Naive B cell (primary cell): ENCODE measurements around the gene RASGRF1. TPM values are rescaled to one million over a fixed set of nuclear protein-coding genes. Genes with fewer than 3 reads are reported as not detected.

Experiments
- ATAC-seq, 2 donors: fragments of 150-1000 bp; cut with Tn5 transposase; 2 replicates each; pipeline ENCODE4 v1.10.0; 2021; ENCODE audit warnings: low read depth in 2 of 2, mild to moderate bottlenecking in 2 of 2, moderate library complexity in 2 of 2
- DNase-seq: peaks from one replicate; pipeline ENCODE4 v3.0.0; 2022
- H3K27ac Mint-ChIP-seq, 6 donors: one replicate each; pipeline ENCODE4 v1.8.0; 2020 to 2022; ENCODE audit warnings: mild to moderate bottlenecking in 6 of 6, mixed read lengths in 6 of 6, moderate library complexity in 5 of 6, inconsistent platforms in 2 of 6
- H3K27me3 Mint-ChIP-seq, 3 donors: one replicate each; pipeline ENCODE4 v1.8.0; 2021 to 2022; ENCODE audit warnings: mixed read lengths in 3 of 3, mild to moderate bottlenecking in 1 of 3
- H3K36me3 Mint-ChIP-seq, 2 donors: one replicate each; pipeline ENCODE4 v1.8.0; 2020 to 2022; ENCODE audit warnings: mixed read lengths in 2 of 2, inconsistent platforms in 1 of 2, mild to moderate bottlenecking in 1 of 2
- H3K4me1 Mint-ChIP-seq, 3 donors: one replicate each; pipeline ENCODE4 v1.8.0; 2020 to 2022; ENCODE audit warnings: mixed read lengths in 3 of 3, inconsistent platforms in 1 of 3, mild to moderate bottlenecking in 1 of 3, moderate library complexity in 1 of 3
- H3K4me3 Mint-ChIP-seq, 8 donors: one replicate each; pipeline ENCODE4 v1.8.0; 2020 to 2022; ENCODE audit warnings: mild to moderate bottlenecking in 8 of 8, mixed read lengths in 8 of 8, moderate library complexity in 8 of 8, inconsistent platforms in 2 of 8
- H3K9me3 Mint-ChIP-seq, 7 donors: one replicate each; pipeline ENCODE4 v1.8.0; 2020 to 2022; ENCODE audit warnings: mixed read lengths in 7 of 7, mild to moderate bottlenecking in 5 of 7, inconsistent platforms in 2 of 7, moderate library complexity in 1 of 7
- polyA plus RNA-seq, 6 donors: library from polyadenylated mRNA; unstranded; fragments of 300-500 nt; fragmentation: Illumina TruSeq; gene quantifications; one replicate each; pipeline ENCODE4 v1.2.3, GENCODE V29; 2021; ENCODE audit warnings: low read depth in 6 of 6

RASGRF1 gene
- polyA plus RNA-seq, 6 donors from 2014 or later = 0.04 to 0.25 TPM; not detected in 4

GRCh38 chr15:79057050-79057449, 33.5 kb downstream of the RASGRF1 start:
- Mint-ChIP-seq H3K36me3 (peaks cover 0 to 3% of the 10 kb centered on the region in 2 donors), H3K27ac (no peak overlapping the region), H3K27me3 (peaks cover 21 to 49% (median 26%) of the 10 kb centered on the region in 3 donors), H3K4me3 (no peak overlapping the region), H3K4me1 (no peaks in the 10 kb centered on the region), H3K9me3 (peaks cover 0 to 4% (median 0%) of the 10 kb centered on the region in 7 donors)
- ATAC-seq = no peak
- no peak for DNase-seq

GRCh38 chr15:79054350-79054749, 36.2 kb downstream of the RASGRF1 start:
- DNase-seq (no peak), ATAC-seq (no peak)
- peaks cover 0 to 4% (median 0%) of the 10 kb centered on the region in 7 donors for H3K9me3 Mint-ChIP-seq
- H3K4me1 Mint-ChIP-seq = no peaks in the 10 kb centered on the region
- no peak overlapping the region for H3K4me3 Mint-ChIP-seq
- H3K36me3 Mint-ChIP-seq = peaks cover 0 to 3% of the 10 kb centered on the region in 2 donors
- H3K27me3 Mint-ChIP-seq = peaks cover 20 to 43% (median 21%) of the 10 kb centered on the region in 3 donors
- no peak overlapping the region for H3K27ac Mint-ChIP-seq

GRCh38 chr15:79053894-79054293, 36.7 kb downstream of the RASGRF1 start:
- DNase-seq (no peak), ATAC-seq (no peak)
- Mint-ChIP-seq H3K4me3 (no peak overlapping the region), H3K27ac (no peak overlapping the region), H3K27me3 (peaks cover 20 to 40% (median 21%) of the 10 kb centered on the region in 3 donors), H3K4me1 (no peaks in the 10 kb centered on the region), H3K9me3 (peaks cover 0 to 4% (median 0%) of the 10 kb centered on the region in 7 donors), H3K36me3 (peaks cover 0 to 3% of the 10 kb centered on the region in 2 donors)

GRCh38 chr15:79051941-79052731, 38.4 kb downstream of the RASGRF1 start:
- peaks cover 0 to 4% (median 0%) of the 10 kb centered on the region in 7 donors for H3K9me3 Mint-ChIP-seq
- H3K36me3 Mint-ChIP-seq = peaks cover 0 to 3% of the 10 kb centered on the region in 2 donors
- ATAC-seq (no peak), DNase-seq (no peak)
- peak overlapping the region in 1 of 6 donors; percentile 86 for H3K27ac Mint-ChIP-seq
- H3K4me3 Mint-ChIP-seq = peak overlapping the region in 1 of 8 donors; percentile 4
- H3K4me1 Mint-ChIP-seq = no peaks in the 10 kb centered on the region
- peaks cover 20 to 40% (median 27%) of the 10 kb centered on the region in 3 donors for H3K27me3 Mint-ChIP-seq

- Mint-ChIP-seq H3K36me3 (peaks cover 0 to 3% of the 10 kb centered on the region in 2 donors), H3K9me3 (peaks cover 0 to 4% (median 0%) of the 10 kb centered on the region in 7 donors), H3K4me1 (no peaks in the 10 kb centered on the region), H3K27me3 (peaks cover 18 to 33% (median 24%) of the 10 kb centered on the region in 3 donors), H3K27ac (no peak overlapping the region), H3K4me3 (no peak overlapping the region)
- DNase-seq = no peak
- ATAC-seq = no peak
These were observed 39.6 kb downstream of the RASGRF1 start for GRCh38 chr15:79051029-79051428.

- Mint-ChIP-seq H3K4me3 (no peak overlapping the region), H3K27ac (no peak overlapping the region), H3K36me3 (no peaks in the 10 kb centered on the region), H3K27me3 (peaks cover 11 to 26% (median 21%) of the 10 kb centered on the region in 3 donors), H3K4me1 (no peaks in the 10 kb centered on the region), H3K9me3 (peaks cover 0 to 4% (median 0%) of the 10 kb centered on the region in 7 donors)
- no peak for ATAC-seq
- DNase-seq = no peak
These were observed 40.2 kb downstream of the RASGRF1 start for GRCh38 chr15:79050341-79050740.

GRCh38 chr15:79049416-79049815, 41.2 kb downstream of the RASGRF1 start:
- Mint-ChIP-seq H3K27ac (no peak overlapping the region), H3K4me3 (no peak overlapping the region), H3K9me3 (peaks cover 0 to 4% (median 0%) of the 10 kb centered on the region in 7 donors), H3K27me3 (peaks cover 9 to 23% (median 19%) of the 10 kb centered on the region in 3 donors), H3K4me1 (no peaks in the 10 kb centered on the region), H3K36me3 (peaks cover 0 to 1% of the 10 kb centered on the region in 2 donors)
- no peak for ATAC-seq
- no peak for DNase-seq

GRCh38 chr15:79047676-79048439, 42.7 kb downstream of the RASGRF1 start:
- H3K9me3 Mint-ChIP-seq = peaks cover 5 to 16% (median 10%) of the 10 kb centered on the region in 7 donors
- H3K4me1 Mint-ChIP-seq = no peaks in the 10 kb centered on the region
- ATAC-seq (no peak), DNase-seq (no peak)
- peaks cover 15 to 32% (median 17%) of the 10 kb centered on the region in 3 donors for H3K27me3 Mint-ChIP-seq
- no peak overlapping the region for H3K4me3 Mint-ChIP-seq
- H3K36me3 Mint-ChIP-seq = peaks cover 0 to 16% of the 10 kb centered on the region in 2 donors
- H3K27ac Mint-ChIP-seq = peak overlapping the region in 1 of 6 donors; percentile 80

GRCh38 chr15:79046691-79047404, 43.7 kb downstream of the RASGRF1 start:
- Mint-ChIP-seq H3K27ac (no peak overlapping the region), H3K4me1 (no peaks in the 10 kb centered on the region), H3K27me3 (peaks cover 12 to 32% (median 15%) of the 10 kb centered on the region in 3 donors), H3K4me3 (no peak overlapping the region), H3K36me3 (peaks cover 0 to 16% of the 10 kb centered on the region in 2 donors), H3K9me3 (peaks cover 8 to 24% (median 16%) of the 10 kb centered on the region in 7 donors)
- ATAC-seq (no peak), DNase-seq (no peak)

- no peaks in the 10 kb centered on the region for H3K4me1 Mint-ChIP-seq
- H3K9me3 Mint-ChIP-seq = peaks cover 8 to 25% (median 16%) of the 10 kb centered on the region in 7 donors
- H3K27me3 Mint-ChIP-seq = peaks cover 12 to 45% (median 31%) of the 10 kb centered on the region in 3 donors
- DNase-seq = no peak
- ATAC-seq = no peak
- H3K36me3 Mint-ChIP-seq = peaks cover 0 to 16% of the 10 kb centered on the region in 2 donors
- no peak overlapping the region for H3K27ac Mint-ChIP-seq
- no peak overlapping the region for H3K4me3 Mint-ChIP-seq
These were observed 45.5 kb downstream of the RASGRF1 start for GRCh38 chr15:79045041-79045440.

- DNase-seq (no peak), ATAC-seq (no peak)
- H3K36me3 Mint-ChIP-seq = peaks cover 0 to 16% of the 10 kb centered on the region in 2 donors
- no peak overlapping the region for H3K27ac Mint-ChIP-seq
- H3K4me3 Mint-ChIP-seq = no peak overlapping the region
- H3K27me3 Mint-ChIP-seq = peaks cover 12 to 45% (median 34%) of the 10 kb centered on the region in 3 donors
- H3K9me3 Mint-ChIP-seq = peaks cover 8 to 25% (median 16%) of the 10 kb centered on the region in 7 donors
- H3K4me1 Mint-ChIP-seq = no peaks in the 10 kb centered on the region
These were observed 48.2 kb downstream of the RASGRF1 start for GRCh38 chr15:79042213-79042928.

GRCh38 chr15:79041601-79042168, 48.9 kb downstream of the RASGRF1 start:
- no peak overlapping the region for H3K4me3 Mint-ChIP-seq
- DNase-seq (no peak), ATAC-seq (no peak)
- H3K27me3 Mint-ChIP-seq = peaks cover 17 to 45% (median 38%) of the 10 kb centered on the region in 3 donors
- no peaks in the 10 kb centered on the region for H3K4me1 Mint-ChIP-seq
- H3K36me3 Mint-ChIP-seq = peaks cover 0 to 16% of the 10 kb centered on the region in 2 donors
- peaks cover 8 to 25% (median 16%) of the 10 kb centered on the region in 7 donors for H3K9me3 Mint-ChIP-seq
- no peak overlapping the region for H3K27ac Mint-ChIP-seq
